Endothelial cell of umbilical vein (primary cell): ENCODE results near the gene AQP12A. TPM values are rescaled to one million over a fixed set of nuclear protein-coding genes. Genes with fewer than 3 reads are reported as not detected.

ENCODE experiments used
- BruUV-seq: library from RNA; stranded (reverse); fragments of 400-500 nt; replicated peaks from 2 replicates; lab custom pipeline; 2021; lab: Mats Ljungman, UMichigan
- CTCF ChIA-PET: fragments of 300-600, 350-600 bp; sonication (Branson Sonifier 250); formaldehyde crosslinking; loops from one replicate; lab custom pipeline; 2021; ENCODE audit warnings: antibody characterized with exemption, inconsistent platforms; lab: Charles Lee
- POLR2A ChIA-PET: fragments of 300-600, 350-600 bp; sonication (Branson Sonifier 250); formaldehyde crosslinking; loops from one replicate; lab custom pipeline; 2021; ENCODE audit warnings: antibody characterized with exemption, inconsistent platforms; lab: Charles Lee
- DNase-seq: peaks from one replicate; pipeline ENCODE4 v3.0.0-alpha.2; 2011; ENCODE audit warnings: low read depth, low spot score
- FAIRE-seq: peaks from 2 replicates; lab custom pipeline; 2011; peaks lifted over from hg19 to GRCh38; lab: Jason Lieb, UNC
- H2AFZ ChIP-seq: 2 replicates; pipeline ENCODE4 v1.6.0; 2012; ENCODE audit warnings: low read depth, low read length, control low read depth, inconsistent platforms
- H3K27ac ChIP-seq: 2 replicates; pipeline ENCODE4 v1.5.1; 2011; ENCODE audit warnings: low read depth, mild to moderate bottlenecking, control low read depth, low read length, moderate library complexity; ENCODE audit not compliant: insufficient read depth
- H3K27me3 ChIP-seq, 2 experiments: 2 replicates each; pipeline versions ENCODE4 v1.6.0 to v1.6.1; 2011; ENCODE audit warnings: low read length in 2 of 2, mixed read lengths in 1 of 2; ENCODE audit not compliant: control insufficient read depth in 2 of 2, insufficient read depth in 2 of 2
- H3K36me3 ChIP-seq, 2 experiments: 2 replicates in 1 of 2; 3 replicates in 1 of 2; pipeline ENCODE4 v1.5.1; 2011; ENCODE audit warnings: low read length in 2 of 2, mild to moderate bottlenecking in 1 of 2, moderate library complexity in 1 of 2; ENCODE audit not compliant: control insufficient read depth in 2 of 2, insufficient read depth in 2 of 2; ENCODE audit errors: extremely low read depth in 1 of 2
- H3K4me1 ChIP-seq: 3 replicates; pipeline ENCODE4 v1.5.1; 2011; ENCODE audit warnings: mild to moderate bottlenecking, low read length; ENCODE audit not compliant: control insufficient read depth, insufficient read depth; ENCODE audit errors: extremely low read depth
- H3K4me2 ChIP-seq: 2 replicates; pipeline ENCODE4 v1.6.1; 2011; ENCODE audit warnings: low read length, control low read depth, mixed read lengths; ENCODE audit not compliant: insufficient read depth
- H3K4me3 ChIP-seq, 3 experiments: fragments of 200-600 bp in 1 of 3; sonication (generic), shearing (Covaris generic) in 1 of 3; replicated peaks in 1 of 3; 2 replicates each; pipeline ENCODE4 v1.5.1; 2011 to 2016; ENCODE audit warnings: control low read depth in 3 of 3, low read length in 3 of 3, mild to moderate bottlenecking in 2 of 3, inconsistent platforms in 1 of 3, low read depth in 1 of 3, moderate library complexity in 1 of 3; ENCODE audit not compliant: insufficient read depth in 1 of 3
- H3K79me2 ChIP-seq: 2 replicates; pipeline ENCODE4 v1.6.0; 2012; ENCODE audit warnings: low read length, inconsistent platforms; ENCODE audit not compliant: control insufficient read depth, insufficient read depth
- H3K9ac ChIP-seq: replicated peaks from 2 replicates; pipeline ENCODE3; 2011; ENCODE audit warnings: low read length, control low read depth; ENCODE audit not compliant: insufficient read depth; ENCODE audit errors: extremely low read depth
- H3K9me1 ChIP-seq: replicated peaks from 3 replicates; pipeline ENCODE4 v1.6.0; 2011; ENCODE audit warnings: mild to moderate bottlenecking, low read length; ENCODE audit not compliant: control insufficient read depth, insufficient read depth; ENCODE audit errors: extremely low read depth
- H3K9me3 ChIP-seq: replicated peaks from 2 replicates; pipeline ENCODE4 v1.5.1; 2012; ENCODE audit warnings: low read length, inconsistent platforms; ENCODE audit not compliant: control insufficient read depth, insufficient read depth
- H4K20me1 ChIP-seq: replicated peaks from 2 replicates; pipeline ENCODE3; 2011; ENCODE audit warnings: mild to moderate bottlenecking, low read length; ENCODE audit not compliant: control insufficient read depth, insufficient read depth; ENCODE audit errors: extremely low read depth
- EZH2 ChIP-seq: IDR thresholded peaks from 2 replicates; pipeline ENCODE4 v1.6.1; 2012; ENCODE audit warnings: borderline replicate concordance, low read depth, mild to moderate bottlenecking, moderate library complexity, low read length, inconsistent platforms; ENCODE audit not compliant: severe bottlenecking
- FOS ChIP-seq: IDR thresholded peaks from 2 replicates; pipeline ENCODE4 v1.6.1; 2011; ENCODE audit warnings: mild to moderate bottlenecking, low read length, moderate library complexity, borderline replicate concordance; ENCODE audit not compliant: insufficient read depth
- GATA2 ChIP-seq: IDR thresholded peaks from 2 replicates; pipeline ENCODE4 v1.7.0; 2011; ENCODE audit warnings: low read depth, mild to moderate bottlenecking, moderate library complexity, mixed read lengths, low read length; ENCODE audit not compliant: insufficient read length, insufficient read depth
- JUN ChIP-seq: IDR thresholded peaks from 2 replicates; pipeline ENCODE4 v1.6.1; 2011; ENCODE audit warnings: borderline replicate concordance, low read depth; ENCODE audit not compliant: insufficient read length, insufficient read depth
- MYC ChIP-seq: IDR thresholded peaks from one replicate; pipeline ENCODE4 v1.6.1; 2011; ENCODE audit warnings: mild to moderate bottlenecking, low read depth, low read length
- POLR2A ChIP-seq: IDR thresholded peaks from 2 replicates; pipeline ENCODE4 v1.6.1; 2012; ENCODE audit warnings: low read depth, mild to moderate bottlenecking, control low read depth, low read length
- POLR2AphosphoS5 ChIP-seq: IDR thresholded peaks from 2 replicates; pipeline ENCODE4 v1.6.1; 2012; ENCODE audit warnings: low read depth, mild to moderate bottlenecking, control low read depth, low read length, moderate library complexity; ENCODE audit not compliant: insufficient read depth
- dilution Hi-C: fragments of 300-500 bp; cut with MboI; formaldehyde crosslinking; loops from one replicate; pipeline ENCODE4 v1.15.0; 2019; ENCODE audit warnings: low sequenced_read_pairs; ENCODE audit not compliant: extremely low pct_ligation_motif_present
- intact Hi-C: fragments of 100-400 bp; cut with micrococcal nuclease; formaldehyde crosslinking; loops from one replicate; pipeline ENCODE4 v1.10.0; 2022
- polyA plus RNA-seq, 4 experiments: library from polyadenylated mRNA; depleted of rRNA in 3 of 4; stranded (reverse) in 3 of 4; unstranded in 1 of 4; fragments of >200 nt; gene quantifications; 2 replicates each; pipeline versions ENCODE4 v1.2.1 to v1.2.3, GENCODE V29; 2011 to 2012; ENCODE audit warnings: missing spikeins in 1 of 4
- total RNA-seq: library from RNA; stranded (reverse); gene quantifications from 2 replicates; pipeline ENCODE4 v1.2.3, GENCODE V29; 2021
- TF ChIP-seq, protein P1 (sequence below): IDR thresholded peaks from 2 replicates; pipeline ENCODE4 v1.6.1; 2011; ENCODE audit not compliant: insufficient read depth, insufficient read length
- TF ChIP-seq, protein P2 (sequence below), 2 donors: IDR thresholded peaks; 1 replicate in 1 of 2; 2 replicates in 1 of 2; pipeline ENCODE4 v1.5.1; 2011; ENCODE audit warnings: low read length in 2 of 2, mild to moderate bottlenecking in 2 of 2, moderate library complexity in 2 of 2, control low read depth in 1 of 2, inconsistent platforms in 1 of 2, low read depth in 1 of 2; ENCODE audit not compliant: insufficient read depth in 1 of 2; ENCODE audit errors: extremely low read depth in 1 of 2

Gene AQP12A
- total and polyA plus RNA-seq, 2 donors (not counting 3 experiments of a cell fraction or from before 2014, with no cell fraction given), result not detected

DNA sequence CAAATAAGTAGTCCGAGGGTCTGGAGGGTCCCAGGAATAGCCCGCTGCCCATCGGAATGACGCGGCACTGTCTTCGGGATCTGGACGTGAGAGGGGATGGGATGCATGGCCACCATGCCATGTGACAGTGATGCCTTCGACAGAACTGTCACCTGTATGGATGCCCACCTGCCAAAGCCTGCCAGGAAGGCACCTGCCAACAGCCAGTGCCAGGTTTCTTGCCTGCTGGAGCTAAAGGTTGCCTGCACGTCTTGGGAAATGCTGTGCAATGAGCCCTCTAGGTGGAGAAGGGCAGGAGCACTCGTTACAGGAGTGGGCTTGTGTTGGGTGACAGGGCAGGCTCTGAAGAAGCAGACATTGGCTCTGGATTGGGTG, 45.9 kb upstream of the AQP12A start:
- POLR2A ChIA-PET, result no interaction called here
- Histone ChIP-seq H4K20me1 (no peaks in the 10 kb centered on the region), H3K36me3 (no peaks in the 10 kb centered on the region), H3K4me3 (no peak overlapping the region), H3K4me2 (no peak overlapping the region), H3K9me1 (no peaks in the 10 kb centered on the region), H2AFZ (no peak overlapping the region), H3K4me1 (no peaks in the 10 kb centered on the region), H3K79me2 (no peaks in the 10 kb centered on the region), H3K27me3 (peaks cover 0 to 2% of the 10 kb centered on the region in 2 experiments), H3K27ac (no peak overlapping the region), H3K9ac (no peak overlapping the region), H3K9me3 (no peaks in the 10 kb centered on the region)
- no TSS peak for BruUV-seq
- TF ChIP-seq POLR2AphosphoS5 (no peak), JUN (no peak), FOS (no peak), GATA2 (no peak), MYC (no peak), POLR2A (no peak), EZH2 (no peak)
- TF ChIP-seq, protein P1, sequence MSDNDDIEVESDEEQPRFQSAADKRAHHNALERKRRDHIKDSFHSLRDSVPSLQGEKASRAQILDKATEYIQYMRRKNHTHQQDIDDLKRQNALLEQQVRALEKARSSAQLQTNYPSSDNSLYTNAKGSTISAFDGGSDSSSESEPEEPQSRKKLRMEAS, result no peak
- TF ChIP-seq, protein P2, sequence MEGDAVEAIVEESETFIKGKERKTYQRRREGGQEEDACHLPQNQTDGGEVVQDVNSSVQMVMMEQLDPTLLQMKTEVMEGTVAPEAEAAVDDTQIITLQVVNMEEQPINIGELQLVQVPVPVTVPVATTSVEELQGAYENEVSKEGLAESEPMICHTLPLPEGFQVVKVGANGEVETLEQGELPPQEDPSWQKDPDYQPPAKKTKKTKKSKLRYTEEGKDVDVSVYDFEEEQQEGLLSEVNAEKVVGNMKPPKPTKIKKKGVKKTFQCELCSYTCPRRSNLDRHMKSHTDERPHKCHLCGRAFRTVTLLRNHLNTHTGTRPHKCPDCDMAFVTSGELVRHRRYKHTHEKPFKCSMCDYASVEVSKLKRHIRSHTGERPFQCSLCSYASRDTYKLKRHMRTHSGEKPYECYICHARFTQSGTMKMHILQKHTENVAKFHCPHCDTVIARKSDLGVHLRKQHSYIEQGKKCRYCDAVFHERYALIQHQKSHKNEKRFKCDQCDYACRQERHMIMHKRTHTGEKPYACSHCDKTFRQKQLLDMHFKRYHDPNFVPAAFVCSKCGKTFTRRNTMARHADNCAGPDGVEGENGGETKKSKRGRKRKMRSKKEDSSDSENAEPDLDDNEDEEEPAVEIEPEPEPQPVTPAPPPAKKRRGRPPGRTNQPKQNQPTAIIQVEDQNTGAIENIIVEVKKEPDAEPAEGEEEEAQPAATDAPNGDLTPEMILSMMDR (IDR thresholded peaks at IDR 0.05; ENCODE audit: extremely low read depth in 1 of 2, insufficient read depth in 1 of 2, low read depth in 1 of 2, low read length in 2 of 2), result no peak
- DNase-seq (no peak), FAIRE-seq (no peak)
- dilution Hi-C loops, result no loop called here
- CTCF ChIA-PET, result no interaction called here
- intact Hi-C loops, result no loop called here
